Endothelial cell of umbilical vein (primary cell): ENCODE measurements around the gene MMP28. TPM values are rescaled to one million over a fixed set of nuclear protein-coding genes. Genes with fewer than 3 reads are reported as not detected.
A peak's percentile ranks its signal among the peaks of the same experiment; 100 is the strongest.

Experiments
- BruUV-seq: library from RNA; stranded (reverse); fragments of 400-500 nt; replicated peaks from 2 replicates; lab custom pipeline; 2021; lab: Mats Ljungman, UMichigan
- CTCF ChIA-PET: fragments of 300-600, 350-600 bp; sonication (Branson Sonifier 250); formaldehyde crosslinking; loops from one replicate; lab custom pipeline; 2021; ENCODE audit warnings: antibody characterized with exemption, inconsistent platforms; lab: Charles Lee
- POLR2A ChIA-PET: fragments of 300-600, 350-600 bp; sonication (Branson Sonifier 250); formaldehyde crosslinking; loops from one replicate; lab custom pipeline; 2021; ENCODE audit warnings: antibody characterized with exemption, inconsistent platforms; lab: Charles Lee
- DNase-seq: peaks from one replicate; pipeline ENCODE4 v3.0.0-alpha.2; 2011; ENCODE audit warnings: low read depth, low spot score
- FAIRE-seq: peaks from 2 replicates; lab custom pipeline; 2011; peaks lifted over from hg19 to GRCh38; lab: Jason Lieb, UNC
- H2AFZ ChIP-seq: 2 replicates; pipeline ENCODE4 v1.6.0; 2012; ENCODE audit warnings: low read depth, low read length, control low read depth, inconsistent platforms
- H3K27ac ChIP-seq: 2 replicates; pipeline ENCODE4 v1.5.1; 2011; ENCODE audit warnings: low read depth, mild to moderate bottlenecking, control low read depth, low read length, moderate library complexity; ENCODE audit not compliant: insufficient read depth
- H3K27me3 ChIP-seq, 2 experiments: 2 replicates each; pipeline versions ENCODE4 v1.6.0 to v1.6.1; 2011; ENCODE audit warnings: low read length in 2 of 2, mixed read lengths in 1 of 2; ENCODE audit not compliant: control insufficient read depth in 2 of 2, insufficient read depth in 2 of 2
- H3K36me3 ChIP-seq, 2 experiments: 2 replicates in 1 of 2; 3 replicates in 1 of 2; pipeline ENCODE4 v1.5.1; 2011; ENCODE audit warnings: low read length in 2 of 2, mild to moderate bottlenecking in 1 of 2, moderate library complexity in 1 of 2; ENCODE audit not compliant: control insufficient read depth in 2 of 2, insufficient read depth in 2 of 2; ENCODE audit errors: extremely low read depth in 1 of 2
- H3K4me1 ChIP-seq: 3 replicates; pipeline ENCODE4 v1.5.1; 2011; ENCODE audit warnings: mild to moderate bottlenecking, low read length; ENCODE audit not compliant: control insufficient read depth, insufficient read depth; ENCODE audit errors: extremely low read depth
- H3K4me2 ChIP-seq: 2 replicates; pipeline ENCODE4 v1.6.1; 2011; ENCODE audit warnings: low read length, control low read depth, mixed read lengths; ENCODE audit not compliant: insufficient read depth
- H3K4me3 ChIP-seq, 3 experiments: fragments of 200-600 bp in 1 of 3; sonication (generic), shearing (Covaris generic) in 1 of 3; replicated peaks in 1 of 3; 2 replicates each; pipeline ENCODE4 v1.5.1; 2011 to 2016; ENCODE audit warnings: control low read depth in 3 of 3, low read length in 3 of 3, mild to moderate bottlenecking in 2 of 3, inconsistent platforms in 1 of 3, low read depth in 1 of 3, moderate library complexity in 1 of 3; ENCODE audit not compliant: insufficient read depth in 1 of 3
- H3K79me2 ChIP-seq: 2 replicates; pipeline ENCODE4 v1.6.0; 2012; ENCODE audit warnings: low read length, inconsistent platforms; ENCODE audit not compliant: control insufficient read depth, insufficient read depth
- H3K9ac ChIP-seq: replicated peaks from 2 replicates; pipeline ENCODE3; 2011; ENCODE audit warnings: low read length, control low read depth; ENCODE audit not compliant: insufficient read depth; ENCODE audit errors: extremely low read depth
- H3K9me1 ChIP-seq: replicated peaks from 3 replicates; pipeline ENCODE4 v1.6.0; 2011; ENCODE audit warnings: mild to moderate bottlenecking, low read length; ENCODE audit not compliant: control insufficient read depth, insufficient read depth; ENCODE audit errors: extremely low read depth
- H3K9me3 ChIP-seq: replicated peaks from 2 replicates; pipeline ENCODE4 v1.5.1; 2012; ENCODE audit warnings: low read length, inconsistent platforms; ENCODE audit not compliant: control insufficient read depth, insufficient read depth
- H4K20me1 ChIP-seq: replicated peaks from 2 replicates; pipeline ENCODE3; 2011; ENCODE audit warnings: mild to moderate bottlenecking, low read length; ENCODE audit not compliant: control insufficient read depth, insufficient read depth; ENCODE audit errors: extremely low read depth
- CTCF ChIP-seq, 2 donors: IDR thresholded peaks; 1 replicate in 1 of 2; 2 replicates in 1 of 2; pipeline ENCODE4 v1.5.1; 2011; ENCODE audit warnings: low read length in 2 of 2, mild to moderate bottlenecking in 2 of 2, moderate library complexity in 2 of 2, control low read depth in 1 of 2, inconsistent platforms in 1 of 2, low read depth in 1 of 2; ENCODE audit not compliant: insufficient read depth in 1 of 2; ENCODE audit errors: extremely low read depth in 1 of 2
- EZH2 ChIP-seq: IDR thresholded peaks from 2 replicates; pipeline ENCODE4 v1.6.1; 2012; ENCODE audit warnings: borderline replicate concordance, low read depth, mild to moderate bottlenecking, moderate library complexity, low read length, inconsistent platforms; ENCODE audit not compliant: severe bottlenecking
- FOS ChIP-seq: IDR thresholded peaks from 2 replicates; pipeline ENCODE4 v1.6.1; 2011; ENCODE audit warnings: mild to moderate bottlenecking, low read length, moderate library complexity, borderline replicate concordance; ENCODE audit not compliant: insufficient read depth
- GATA2 ChIP-seq: IDR thresholded peaks from 2 replicates; pipeline ENCODE4 v1.7.0; 2011; ENCODE audit warnings: low read depth, mild to moderate bottlenecking, moderate library complexity, mixed read lengths, low read length; ENCODE audit not compliant: insufficient read length, insufficient read depth
- JUN ChIP-seq: IDR thresholded peaks from 2 replicates; pipeline ENCODE4 v1.6.1; 2011; ENCODE audit warnings: borderline replicate concordance, low read depth; ENCODE audit not compliant: insufficient read length, insufficient read depth
- MAX ChIP-seq: IDR thresholded peaks from 2 replicates; pipeline ENCODE4 v1.6.1; 2011; ENCODE audit not compliant: insufficient read depth, insufficient read length
- MYC ChIP-seq: IDR thresholded peaks from one replicate; pipeline ENCODE4 v1.6.1; 2011; ENCODE audit warnings: mild to moderate bottlenecking, low read depth, low read length
- POLR2A ChIP-seq: IDR thresholded peaks from 2 replicates; pipeline ENCODE4 v1.6.1; 2012; ENCODE audit warnings: low read depth, mild to moderate bottlenecking, control low read depth, low read length
- POLR2AphosphoS5 ChIP-seq: IDR thresholded peaks from 2 replicates; pipeline ENCODE4 v1.6.1; 2012; ENCODE audit warnings: low read depth, mild to moderate bottlenecking, control low read depth, low read length, moderate library complexity; ENCODE audit not compliant: insufficient read depth
- dilution Hi-C: fragments of 300-500 bp; cut with MboI; formaldehyde crosslinking; loops from one replicate; pipeline ENCODE4 v1.15.0; 2019; ENCODE audit warnings: low sequenced_read_pairs; ENCODE audit not compliant: extremely low pct_ligation_motif_present
- intact Hi-C: fragments of 100-400 bp; cut with micrococcal nuclease; formaldehyde crosslinking; loops from one replicate; pipeline ENCODE4 v1.10.0; 2022
- polyA plus RNA-seq, 4 experiments: library from polyadenylated mRNA; depleted of rRNA in 3 of 4; stranded (reverse) in 3 of 4; unstranded in 1 of 4; fragments of >200 nt; gene quantifications; 2 replicates each; pipeline versions ENCODE4 v1.2.1 to v1.2.3, GENCODE V29; 2011 to 2012; ENCODE audit warnings: missing spikeins in 1 of 4
- total RNA-seq: library from RNA; stranded (reverse); gene quantifications from 2 replicates; pipeline ENCODE4 v1.2.3, GENCODE V29; 2021

MMP28 gene
- total and polyA plus RNA-seq, 2 donors (not counting 3 experiments of a cell fraction or from before 2014, with no cell fraction given) = 6.1 to 7.1 TPM

- no peaks in the 10 kb centered on the region for H3K27me3 ChIP-seq
- H3K4me3 ChIP-seq = no peak overlapping the region
- H3K27ac ChIP-seq = no peak overlapping the region
- H3K4me2 ChIP-seq = peak overlapping the region; percentile 93
- peaks cover 15% of the 10 kb centered on the region for H4K20me1 ChIP-seq
- peaks cover 46% of the 10 kb centered on the region for H3K4me1 ChIP-seq
- ChIA-PET POLR2A (no interaction called here), CTCF (interaction anchor here (11.8 kb wide), 1 partner anchor 45 kb away, joined by 453 read pairs; no protein-coding TSS in a partner anchor)
- FAIRE-seq (no peak), DNase-seq (no peak)
- H3K9ac ChIP-seq = no peak overlapping the region
- BruUV-seq = no TSS peak
- H3K9me1 ChIP-seq = no peaks in the 10 kb centered on the region
- no peaks in the 10 kb centered on the region for H3K9me3 ChIP-seq
- intact Hi-C loops (no loop called here), dilution Hi-C loops (no loop called here)
- TF ChIP-seq GATA2 (no peak), POLR2AphosphoS5 (no peak), POLR2A (no peak), MYC (no peak)
- peaks cover 0 to 4% of the 10 kb centered on the region in 2 experiments for H3K36me3 ChIP-seq
- no peak overlapping the region for H2AFZ ChIP-seq
- H3K79me2 ChIP-seq = peaks cover 74% of the 10 kb centered on the region
Observed at GRCh38 chr17:35811759-35812158, 16.3 kb upstream of the MMP28 start.

- H3K9me3 ChIP-seq = no peaks in the 10 kb centered on the region
- H2AFZ ChIP-seq = no peak overlapping the region
- no peak for FAIRE-seq
- intact Hi-C loops = loop anchor here (1.0 to 10.0 kb wide), 7 partner anchors 9 to 849 kb away; partner anchors contain the start of genes CCT6B, SLFN11, SLFN12 and SLFN5
- ChIA-PET POLR2A (interaction anchor here (0.6 to 2.7 kb wide), 5 partner anchors 10 to 49 kb away, joined by 4 to 39 read pairs (median 6); no protein-coding TSS in a partner anchor), CTCF (interaction anchor here (0.6 to 11.8 kb wide), 5 partner anchors 36 to 196 kb away, joined by 3 to 453 read pairs (median 5); no protein-coding TSS in a partner anchor)
- peak overlapping the region; percentile 93 for H3K4me2 ChIP-seq
- no peaks in the 10 kb centered on the region for H3K9me1 ChIP-seq
- peaks cover 7% of the 10 kb centered on the region for H4K20me1 ChIP-seq
- no peaks in the 10 kb centered on the region for H3K36me3 ChIP-seq
- no peaks in the 10 kb centered on the region for H3K27me3 ChIP-seq
- peaks cover 41% of the 10 kb centered on the region for H3K4me1 ChIP-seq
- dilution Hi-C loops = no loop called here
- H3K79me2 ChIP-seq = peaks cover 57% of the 10 kb centered on the region
- peak overlapping the region; percentile 56 to 96 (median 81) for H3K4me3 ChIP-seq
- TF ChIP-seq JUN = no peak
- TF ChIP-seq FOS = no peak
- TF ChIP-seq EZH2 = no peak
- no peak for TF ChIP-seq CTCF (IDR thresholded peaks at IDR 0.05; ENCODE audit: extremely low read depth in 1 of 2, insufficient read depth in 1 of 2, low read depth in 1 of 2, low read length in 2 of 2)
- no peak for TF ChIP-seq GATA2
- no peak for TF ChIP-seq POLR2AphosphoS5
- TF ChIP-seq POLR2A = no peak
- no peak for TF ChIP-seq MYC
- no peak for TF ChIP-seq MAX
- peak overlapping the region; percentile 93 for H3K9ac ChIP-seq
- peak; percentile 49 for DNase-seq
- peak overlapping the region; percentile 90 for H3K27ac ChIP-seq
- no TSS peak for BruUV-seq
Observed at GRCh38 chr17:35809855-35810461, 14.5 kb upstream of the MMP28 start.
